Measurements from ENCODE around the gene ETF1.
A peak's percentile ranks its signal among the peaks of the same experiment; 100 is the strongest.
"Not testable (repeated sequence)": the region's sequence is repeated elsewhere in the genome, so short reads cannot be mapped to it uniquely, and the experiment has no call there.

Gene ETF1

DNA sequence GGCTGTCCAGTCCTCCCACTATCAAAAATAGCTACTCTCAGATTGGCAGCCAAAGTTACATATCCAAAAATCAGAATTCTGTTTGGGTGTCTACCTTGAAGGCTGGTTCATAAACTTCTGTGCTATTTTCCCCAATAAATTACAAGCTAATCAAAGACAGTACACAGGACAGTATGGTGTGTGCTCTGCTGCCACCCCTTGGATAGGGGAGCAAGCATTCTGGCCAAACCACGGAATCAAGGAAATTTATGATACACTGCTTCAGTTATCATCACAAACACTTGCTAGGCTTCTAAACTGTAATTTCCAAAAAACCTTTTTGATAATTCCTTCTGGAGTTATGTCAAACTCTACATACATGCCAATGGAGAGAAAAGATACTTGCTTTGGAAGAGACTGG is 15.9 kb downstream of the ETF1 start:
- no peak for DNase-seq

DNA sequence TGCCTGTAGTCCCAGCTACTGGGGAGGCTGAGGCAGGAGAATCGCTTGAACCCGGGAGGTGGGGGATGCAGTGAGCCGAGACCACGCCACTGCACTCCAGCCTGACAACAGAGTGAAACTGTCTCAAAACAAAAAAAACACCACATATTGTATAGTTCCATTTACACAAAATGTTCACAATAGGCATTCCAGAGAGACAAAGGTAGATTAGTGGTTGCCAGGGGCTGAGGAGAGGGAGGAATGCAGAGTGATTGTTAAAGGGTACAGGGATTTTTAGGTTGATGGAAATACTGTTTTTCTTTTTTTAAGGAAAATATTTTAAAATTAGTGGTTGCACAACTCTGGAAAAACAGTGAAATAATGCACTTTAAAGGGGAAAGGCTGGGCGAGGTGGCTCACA is 19.6 kb downstream of the ETF1 start:
- DNase-seq = no peak

DNA sequence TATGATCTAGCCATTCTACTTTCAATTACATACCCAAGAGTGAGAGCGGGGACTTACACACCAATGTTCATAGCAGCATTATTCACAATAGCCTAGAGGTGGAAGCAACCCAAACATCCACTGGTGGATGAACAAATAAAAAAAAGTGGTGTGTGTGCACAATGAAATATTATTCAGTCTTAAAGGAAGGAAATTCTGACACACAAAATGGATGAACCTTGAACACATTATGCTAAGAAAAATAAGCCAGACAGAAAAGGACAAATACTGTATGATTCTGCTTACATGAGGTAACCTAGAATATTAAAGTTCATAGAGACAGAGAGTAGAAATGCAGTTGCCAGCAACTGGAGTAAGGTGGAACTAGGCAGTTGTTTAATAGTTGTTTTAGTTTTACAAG is 22.1 kb downstream of the ETF1 start:
- DNase-seq = no peak

DNA sequence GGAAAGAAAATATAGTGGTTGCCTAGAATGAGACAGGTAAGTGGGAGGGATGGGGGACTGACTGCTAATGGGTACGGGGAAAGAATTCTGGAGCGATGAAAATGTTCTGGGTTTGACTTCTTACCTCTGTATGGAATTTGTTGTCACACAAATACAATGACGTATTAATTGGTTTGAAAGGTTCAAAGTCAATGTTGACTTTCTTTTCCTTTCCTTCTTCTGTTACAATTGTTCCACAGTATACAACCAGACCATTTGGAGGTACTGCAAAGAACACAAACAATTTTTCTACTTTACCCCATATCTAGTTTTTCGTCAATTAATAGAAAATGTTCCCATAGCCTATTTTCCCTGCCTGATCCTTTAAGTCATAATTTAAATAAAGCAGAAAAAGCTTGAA is 25.6 kb downstream of the ETF1 start:
- DNase-seq = no peak

DNA sequence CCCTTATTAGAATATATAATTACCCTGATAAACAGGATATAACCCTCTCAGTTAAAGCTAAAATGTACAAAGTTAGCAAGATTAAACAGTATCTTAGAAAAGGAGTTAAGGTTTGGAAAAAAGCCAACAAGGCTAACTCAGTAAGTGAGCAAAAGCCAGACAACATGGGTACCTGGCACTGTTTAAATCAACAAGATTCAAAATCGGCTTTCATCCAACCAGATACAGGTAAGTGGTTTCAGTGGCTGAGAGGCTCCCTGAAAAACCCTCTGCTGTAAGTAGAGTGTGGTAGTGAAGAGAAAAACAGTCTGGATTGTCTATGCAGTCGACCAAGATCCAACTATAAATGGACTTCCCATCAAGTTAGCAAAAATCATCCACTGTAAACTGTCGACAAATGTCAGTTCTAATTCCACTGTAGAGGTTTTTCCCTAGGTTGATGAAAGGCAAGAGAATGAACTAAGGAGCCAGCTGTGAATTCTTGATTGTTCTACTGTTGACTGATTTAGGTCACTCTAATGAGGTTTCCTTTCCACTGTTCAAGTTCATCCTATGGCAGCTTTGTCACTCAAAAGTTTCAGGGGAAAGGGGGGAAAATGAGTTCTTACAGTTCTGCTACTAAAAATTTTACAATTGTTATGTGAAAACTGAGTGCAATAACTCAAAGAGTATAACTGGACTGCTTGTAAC is 27.3 kb downstream of the ETF1 start:
- no peak for DNase-seq

DNA sequence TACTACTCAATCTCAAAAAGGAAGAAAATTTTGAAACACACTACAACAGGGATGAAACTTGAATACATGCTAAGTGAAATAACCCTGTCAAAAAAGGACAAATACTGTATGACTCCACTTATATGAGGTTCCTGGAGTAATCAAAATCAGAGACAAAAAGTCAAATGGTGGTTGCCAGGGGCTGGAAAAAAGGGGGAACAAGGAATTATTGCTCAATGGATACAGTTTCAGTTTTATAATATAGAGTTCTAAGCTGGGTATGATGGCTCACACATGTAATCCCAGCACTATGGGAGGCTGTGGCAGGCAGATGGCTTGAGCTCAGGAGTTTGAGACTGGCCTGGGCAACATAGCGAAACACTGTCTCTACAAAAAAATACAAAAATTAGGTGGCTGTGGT is 29.0 kb downstream of the ETF1 start:
- no peak for DNase-seq

DNA sequence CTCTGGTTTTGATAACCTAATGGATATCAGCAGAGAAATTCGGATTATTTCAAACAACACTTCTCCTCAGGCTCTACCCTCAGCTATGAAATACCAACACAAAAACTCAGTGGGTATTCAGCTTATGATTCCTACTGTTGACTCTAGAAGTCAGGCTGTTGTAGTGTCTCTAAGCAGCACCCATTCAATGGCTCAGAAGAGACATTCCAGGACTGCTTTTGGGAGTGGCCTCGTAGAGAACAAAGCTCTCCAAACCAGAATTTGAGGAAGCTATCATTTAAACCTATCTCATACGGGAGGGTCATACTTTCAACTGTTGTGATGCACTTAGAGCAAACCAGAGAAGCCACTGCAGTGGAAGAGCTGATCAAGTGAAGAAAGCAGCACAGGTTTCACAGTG is 34.1 kb downstream of the ETF1 start:
- no peak for DNase-seq

DNA sequence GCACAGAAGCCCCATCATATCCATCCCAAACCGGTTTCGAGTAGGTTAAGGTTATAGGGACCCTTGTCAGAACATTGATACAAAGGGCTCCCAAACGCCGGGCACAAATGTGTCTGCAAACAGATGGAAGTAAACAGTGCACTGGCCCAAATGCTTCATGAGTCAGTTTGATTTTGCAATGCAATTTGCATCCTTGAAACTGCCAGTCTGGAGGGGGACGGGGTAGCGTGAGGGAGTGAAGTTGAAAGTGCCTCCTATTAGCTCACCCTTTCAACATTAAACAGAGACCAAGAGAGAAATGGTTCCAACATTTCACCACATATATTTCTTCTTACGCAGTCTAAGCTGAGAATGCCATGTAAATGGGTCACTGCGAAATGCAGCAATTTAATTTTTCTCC is 35.6 kb downstream of the ETF1 start:
- DNase-seq = not testable (repeated sequence)

DNA sequence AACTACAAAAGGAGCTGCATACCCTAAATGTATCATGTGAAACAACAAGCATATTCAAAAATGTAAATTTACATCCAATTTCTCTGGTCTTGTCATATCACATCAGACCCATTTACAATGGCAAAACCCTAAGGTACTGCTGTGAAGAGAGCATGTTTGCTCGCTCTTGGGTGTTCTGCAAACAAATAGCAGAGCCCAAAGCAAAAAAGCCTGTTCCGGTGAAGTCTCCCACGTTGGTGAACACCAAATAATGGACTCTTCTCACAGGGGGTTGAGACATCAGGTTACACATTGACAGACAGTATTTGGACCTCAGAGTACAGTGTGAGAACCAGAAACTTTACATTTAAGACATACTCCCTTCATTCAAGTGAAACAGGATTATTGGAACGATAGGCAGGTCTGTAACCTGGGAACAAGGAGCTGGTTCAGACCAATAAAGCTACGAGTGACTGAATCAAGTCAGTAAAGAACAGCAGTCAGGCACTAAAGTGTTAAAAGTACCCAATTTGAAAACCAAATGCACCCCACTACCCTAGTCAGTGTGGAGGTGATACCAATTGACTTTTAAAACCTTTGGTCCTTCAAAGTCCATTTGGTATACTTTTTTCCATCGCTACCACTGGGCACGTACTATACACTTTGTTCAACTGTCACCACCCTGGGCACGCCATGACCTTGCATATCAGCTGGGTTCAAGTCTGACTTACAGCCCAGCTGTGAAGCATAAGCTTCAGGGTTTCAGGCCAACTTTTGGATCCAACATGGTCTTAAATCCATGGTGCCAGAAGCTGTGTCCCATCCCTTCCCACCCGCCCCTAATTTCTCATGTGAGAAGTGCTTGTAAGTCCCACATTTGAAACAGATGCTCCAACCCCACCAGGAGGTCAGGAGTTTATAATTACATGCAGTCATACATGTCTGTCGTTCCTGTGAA is 36.4 kb downstream of the ETF1 start:
- DNase-seq = no peak

DNA sequence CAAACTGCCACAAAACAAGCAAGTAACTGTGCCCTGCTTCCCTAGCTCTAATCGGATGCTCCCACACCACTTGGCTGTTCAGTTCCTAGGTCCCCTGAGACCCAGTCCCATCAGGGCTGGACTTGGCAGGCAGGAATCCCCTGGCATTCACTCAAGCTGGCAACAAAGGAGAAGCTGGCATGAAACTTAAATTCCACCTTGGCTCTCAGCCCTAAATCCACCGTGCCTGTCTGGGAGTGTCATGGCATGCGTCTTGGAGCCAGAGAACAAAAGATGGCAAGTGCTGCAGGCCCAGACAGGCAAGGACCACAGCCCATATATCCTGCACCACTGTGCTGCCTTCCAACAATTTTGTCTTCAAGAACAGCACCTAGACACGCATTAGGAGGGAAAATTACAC is 38.2 kb downstream of the ETF1 start:
- DNase-seq = no peak

DNA sequence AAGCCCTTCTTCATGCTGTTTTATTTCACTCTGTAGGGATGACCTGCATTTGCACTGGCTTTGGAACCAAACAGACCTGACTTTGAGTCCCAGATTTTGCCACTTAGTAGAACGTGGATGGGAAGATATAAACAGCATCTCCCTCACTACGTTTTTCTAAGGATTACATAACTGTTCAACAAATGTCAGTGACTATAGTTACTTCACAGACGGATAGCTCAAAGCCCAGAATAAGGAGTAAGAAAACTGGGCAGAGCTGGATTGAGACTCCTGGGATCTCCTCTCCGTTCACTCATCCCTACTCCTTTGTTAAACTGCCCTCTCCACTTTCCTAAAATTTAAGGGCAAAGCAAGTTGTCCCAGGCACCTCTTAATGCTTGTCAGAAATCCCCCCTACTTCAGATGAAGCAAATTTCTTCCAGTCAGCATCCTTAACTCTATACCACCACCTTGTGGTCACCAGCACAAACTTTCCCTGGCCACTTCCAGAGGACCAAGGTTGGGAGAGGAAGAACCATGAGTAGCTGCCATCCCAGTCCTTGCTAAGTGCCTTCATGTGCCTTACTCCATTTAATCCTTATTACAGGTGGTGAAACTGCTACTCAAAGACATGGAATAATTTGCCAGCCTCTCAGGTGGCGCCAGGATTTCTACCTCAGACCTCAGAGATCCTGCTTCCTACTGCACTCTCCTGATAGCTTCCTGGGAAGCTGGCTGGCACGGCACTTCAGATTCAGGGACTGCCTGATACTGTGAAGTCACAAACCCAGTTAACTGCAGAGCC is 39.4 kb downstream of the ETF1 start:
- peak; percentile 71 for DNase-seq

DNA sequence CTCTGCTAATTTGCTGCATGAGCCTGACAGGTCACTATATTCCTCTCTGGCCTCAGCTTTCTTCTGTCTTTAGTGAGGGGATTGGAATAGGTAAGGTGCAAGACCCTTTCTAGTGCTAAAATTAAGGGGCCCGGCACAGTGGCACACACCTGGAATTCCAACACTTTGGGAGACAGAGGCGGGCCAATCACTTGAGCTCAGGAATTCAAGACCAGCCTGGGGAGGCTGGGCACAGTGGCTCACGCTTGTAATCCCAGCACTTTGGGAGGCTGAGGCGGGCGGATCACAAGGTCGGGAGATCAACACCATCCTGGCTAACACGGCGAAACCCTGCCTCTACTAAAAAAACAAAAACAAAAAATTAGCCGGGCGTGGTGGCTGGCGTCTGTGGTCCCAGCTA is 40.5 kb downstream of the ETF1 start:
- no peak for DNase-seq

DNA sequence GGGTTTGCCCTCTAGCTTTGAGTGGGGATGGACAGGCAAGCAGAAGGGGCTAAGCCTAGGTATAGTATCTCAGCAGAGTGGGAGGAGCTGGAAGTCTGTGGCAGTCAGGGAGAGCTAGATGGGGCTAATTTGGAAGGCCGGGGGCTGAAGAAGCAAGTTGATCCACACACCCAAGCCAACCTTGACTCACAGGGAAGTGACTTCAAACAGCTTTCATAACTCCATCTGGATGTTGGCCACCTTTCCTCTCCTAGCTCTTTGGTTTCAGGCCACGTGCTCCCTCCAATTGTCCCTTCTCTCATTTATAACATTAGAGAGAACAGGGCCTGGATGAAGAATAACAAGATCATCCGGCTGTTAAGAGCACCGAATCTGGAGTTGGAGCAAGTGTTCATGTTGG is 40.9 kb downstream of the ETF1 start:
- DNase-seq = no peak

DNA sequence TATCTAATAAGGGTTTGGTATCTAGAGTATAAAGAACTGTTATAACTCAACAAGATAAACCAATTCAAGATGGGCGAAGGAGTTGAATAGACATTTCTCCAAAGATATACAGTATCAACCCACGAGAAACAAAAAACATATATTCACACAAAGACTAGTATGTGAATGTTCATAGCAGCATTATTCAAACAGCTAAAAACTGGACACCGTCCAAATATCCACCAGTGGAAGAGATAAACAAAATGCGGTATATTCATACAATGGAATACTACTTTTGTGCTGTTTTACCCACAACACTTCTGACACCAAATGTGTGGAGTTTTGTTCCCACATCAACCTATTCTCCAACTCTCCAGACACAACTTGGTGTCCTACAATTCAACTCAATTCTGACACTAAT is 44.7 kb downstream of the ETF1 start:
- DNase-seq = no peak

DNA sequence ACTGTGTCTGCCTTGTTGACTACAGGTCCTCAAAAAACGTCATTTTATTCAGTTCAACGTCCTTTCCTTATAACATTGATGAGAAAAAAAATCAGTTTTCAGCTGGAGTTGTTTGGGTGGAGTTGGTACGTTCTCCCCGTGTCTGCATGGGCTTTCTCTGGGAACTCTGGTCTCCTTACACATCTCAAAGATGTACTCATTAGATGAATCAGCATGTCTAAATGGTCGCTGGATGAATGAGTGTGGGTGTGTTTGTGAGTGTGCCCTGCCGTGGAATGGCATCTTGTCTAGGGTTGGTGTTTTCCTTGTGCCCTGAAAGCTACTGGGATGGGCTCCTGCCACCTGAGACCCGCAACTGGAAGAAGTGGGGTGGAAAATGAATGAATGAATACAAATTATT is 47.7 kb downstream of the ETF1 start:
- DNase-seq = no peak

DNA sequence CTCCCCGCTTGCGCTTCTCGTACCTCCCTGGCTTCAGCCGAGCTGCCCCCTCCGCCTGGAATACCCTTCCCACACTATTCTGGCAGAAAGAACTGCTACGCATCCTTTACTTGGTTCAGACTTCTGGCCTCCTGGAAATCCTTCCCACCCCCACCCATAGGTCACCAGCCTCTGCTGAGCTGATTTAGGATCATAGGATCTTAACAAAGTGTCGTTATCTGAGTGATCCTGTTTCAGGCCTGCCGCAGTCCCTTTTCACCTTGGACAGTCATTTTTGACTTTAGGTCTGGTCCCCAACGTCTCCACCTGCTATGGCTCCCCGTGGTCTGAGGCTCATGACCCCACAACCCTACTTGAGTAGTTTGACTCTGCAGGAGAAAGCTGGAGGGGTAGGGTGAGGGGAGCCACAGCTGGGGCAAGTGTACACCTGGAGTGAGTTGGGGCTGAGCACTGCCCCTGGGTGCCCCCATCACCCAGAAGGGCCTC is 50.4 kb downstream of the ETF1 start:
- no peak for DNase-seq

DNA sequence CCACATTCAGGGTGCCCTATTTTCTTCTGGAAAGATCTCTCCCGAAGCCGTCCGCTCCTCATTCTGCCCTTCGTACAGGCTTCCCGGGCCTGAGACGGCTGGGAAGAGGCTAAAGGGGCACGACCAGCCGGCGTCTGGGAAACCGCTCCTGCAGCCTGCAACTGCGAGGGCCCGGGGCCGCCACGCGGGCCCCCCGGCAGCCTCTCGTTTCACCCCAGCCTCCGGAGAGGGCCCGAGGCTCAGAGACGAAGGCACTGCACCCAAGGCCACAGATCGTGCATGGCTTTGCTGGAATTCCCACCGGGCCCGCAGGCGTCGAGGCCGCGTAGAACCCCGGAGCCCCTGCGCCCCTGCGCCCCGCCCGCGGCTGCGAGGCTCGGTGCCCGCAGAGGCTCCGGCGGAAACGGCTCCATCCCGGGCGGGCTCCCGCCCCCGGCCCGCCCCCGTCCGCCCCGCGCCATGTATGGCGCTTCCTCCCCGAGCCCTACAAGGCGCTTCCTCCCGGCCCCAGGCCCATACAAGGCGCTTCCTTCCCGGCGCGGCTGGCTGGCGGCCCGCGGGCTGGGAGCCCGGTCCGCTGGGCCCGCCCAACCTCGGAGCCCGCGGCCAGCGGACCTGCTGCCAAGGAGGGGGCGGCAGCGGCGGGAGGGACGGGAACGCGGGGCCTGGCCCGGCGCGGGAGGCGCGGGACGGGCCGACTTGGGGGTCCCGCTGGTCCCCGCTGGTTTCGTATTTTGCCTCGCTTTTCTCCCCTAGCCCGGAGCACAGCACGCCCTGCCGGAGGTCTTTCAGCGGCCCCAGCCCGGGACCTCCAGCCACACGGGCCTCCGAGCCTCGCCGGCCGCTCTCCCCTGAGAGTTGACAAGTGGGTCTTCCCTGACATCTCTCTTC is 51.1 kb downstream of the ETF1 start:
- peak; percentile 90 for DNase-seq

DNA sequence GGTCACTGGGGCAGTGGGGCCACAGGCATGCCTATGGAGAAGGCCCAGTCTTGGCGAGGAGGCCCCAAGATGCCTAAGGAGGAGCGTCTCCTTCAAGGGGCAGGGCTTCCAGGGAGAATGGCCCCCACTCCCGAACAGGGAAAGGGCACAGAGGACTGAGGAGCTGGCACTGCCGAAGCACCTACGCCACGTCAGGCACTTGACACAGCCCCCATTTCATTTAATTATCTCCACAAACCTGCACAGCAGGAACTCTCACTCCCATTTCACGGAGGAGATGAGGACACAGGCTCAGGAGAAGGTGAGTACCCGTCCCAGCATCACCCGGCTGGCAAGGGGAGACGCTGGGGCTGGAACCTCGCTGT is 51.8 kb downstream of the ETF1 start:
- DNase-seq = no peak

DNA sequence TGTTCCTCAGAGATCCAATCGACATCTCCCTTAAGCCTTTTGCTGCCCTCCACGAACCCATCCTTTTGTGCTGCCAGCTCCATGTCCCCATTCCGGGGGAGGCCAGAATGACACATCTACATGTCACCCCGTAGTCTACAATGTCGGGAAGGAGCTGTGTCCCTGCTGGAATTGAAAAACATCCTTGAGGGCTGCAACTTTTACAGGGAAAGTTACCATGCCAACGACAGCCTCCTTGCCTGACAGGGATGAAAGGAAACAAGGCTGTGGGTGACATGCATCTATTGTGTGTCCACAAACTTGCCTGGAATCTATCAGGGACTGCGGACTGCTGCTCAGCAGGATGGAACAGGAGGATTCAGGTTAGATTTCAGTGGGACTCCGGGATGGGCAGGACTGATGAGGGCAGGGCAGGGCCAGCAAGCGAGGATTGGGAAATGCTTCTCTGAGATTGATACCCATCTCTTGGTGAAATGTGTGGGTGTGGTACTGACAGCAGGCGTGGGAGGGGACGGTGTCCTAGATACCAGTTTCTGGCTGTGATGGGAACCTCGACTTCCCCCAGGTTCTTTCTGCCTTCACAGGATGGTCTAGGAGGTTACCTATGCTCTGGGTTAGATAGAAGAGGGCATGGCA is 52.3 kb downstream of the ETF1 start:
- DNase-seq = no peak

DNA sequence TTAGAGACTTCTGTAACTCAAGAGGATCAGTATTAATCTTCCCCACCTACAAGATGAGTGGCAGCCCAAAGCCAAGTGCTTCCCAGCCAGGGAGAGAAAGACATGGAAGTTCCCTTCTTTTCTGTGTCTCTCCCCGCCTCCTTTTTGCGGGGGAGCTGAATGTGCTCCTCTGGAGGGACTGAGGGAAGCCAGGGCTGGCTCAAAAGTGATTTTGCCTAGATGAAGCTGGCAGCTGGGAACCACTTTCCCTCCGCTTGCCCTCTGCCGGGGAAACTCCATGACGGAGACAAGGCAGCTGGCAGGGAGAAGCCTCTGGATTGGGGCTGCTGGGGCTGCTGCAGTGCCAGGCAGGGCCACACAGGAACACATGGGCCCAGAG is 53.4 kb downstream of the ETF1 start:
- no peak for DNase-seq

DNA sequence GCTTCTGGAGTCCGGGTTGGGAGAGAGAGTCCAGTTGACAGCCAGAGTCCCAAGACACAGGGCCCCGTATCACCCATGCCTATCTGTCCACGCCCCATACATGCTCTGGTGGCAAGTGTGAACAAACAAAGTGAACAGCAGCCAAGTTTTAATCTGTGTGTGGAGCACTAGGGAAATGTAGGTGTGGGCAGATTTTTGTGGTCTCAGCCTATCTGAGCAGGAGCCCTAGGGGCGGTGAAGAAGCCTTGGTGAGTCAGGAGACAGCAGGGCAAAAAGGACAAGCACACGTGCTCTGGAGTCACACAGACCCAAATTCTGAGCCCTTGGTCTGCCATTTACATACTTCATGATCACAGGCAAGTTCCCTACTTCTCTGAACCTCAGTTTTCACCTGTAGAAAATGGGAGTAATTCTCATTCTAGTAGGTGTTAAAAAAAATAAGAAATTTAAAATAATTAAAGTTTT is 54.5 kb downstream of the ETF1 start:
- no peak for DNase-seq

DNA sequence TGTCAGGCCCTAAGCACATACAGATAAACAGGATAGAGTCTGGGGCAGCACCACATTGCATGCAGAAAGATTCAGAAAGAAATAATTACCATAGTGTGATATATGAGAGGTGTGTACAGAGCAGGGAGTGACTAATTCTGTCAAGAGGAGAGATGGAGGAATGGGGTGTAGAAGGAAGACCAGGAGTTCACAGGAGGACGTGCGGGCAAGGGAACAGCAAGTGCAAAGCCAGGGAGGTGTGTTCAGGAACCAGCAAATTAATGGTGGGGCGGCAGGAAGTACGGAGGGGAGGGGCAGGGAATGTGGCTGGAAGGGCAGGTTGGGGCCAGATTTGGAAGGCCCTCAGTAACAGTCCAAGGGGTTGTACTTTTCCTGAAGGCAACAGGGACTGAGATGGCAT is 60.4 kb downstream of the ETF1 start:
- no peak for DNase-seq
